ENCODE measurements around the gene MTMR10. TPM values are rescaled to one million over a fixed set of nuclear protein-coding genes. Genes with fewer than 3 reads are reported as not detected.

MTMR10 gene
- total RNA-seq, 1 donor from 2014 or later, result 6.6 TPM

GRCh38 chr15:30963681-30964080 is 27.7 kb downstream of the MTMR10 start:
- DNase-seq (ENCODE audit: low read depth) (no peak), FAIRE-seq (no peak)
- H3K27me3 ChIP-seq (ENCODE audit: control insufficient read depth, insufficient read depth, low read length), result no peaks in the 10 kb centered on the region
- H3K4me3 ChIP-seq (ENCODE audit: low read depth, low read length), result no peak overlapping the region
- TF ChIP-seq, protein P1, sequence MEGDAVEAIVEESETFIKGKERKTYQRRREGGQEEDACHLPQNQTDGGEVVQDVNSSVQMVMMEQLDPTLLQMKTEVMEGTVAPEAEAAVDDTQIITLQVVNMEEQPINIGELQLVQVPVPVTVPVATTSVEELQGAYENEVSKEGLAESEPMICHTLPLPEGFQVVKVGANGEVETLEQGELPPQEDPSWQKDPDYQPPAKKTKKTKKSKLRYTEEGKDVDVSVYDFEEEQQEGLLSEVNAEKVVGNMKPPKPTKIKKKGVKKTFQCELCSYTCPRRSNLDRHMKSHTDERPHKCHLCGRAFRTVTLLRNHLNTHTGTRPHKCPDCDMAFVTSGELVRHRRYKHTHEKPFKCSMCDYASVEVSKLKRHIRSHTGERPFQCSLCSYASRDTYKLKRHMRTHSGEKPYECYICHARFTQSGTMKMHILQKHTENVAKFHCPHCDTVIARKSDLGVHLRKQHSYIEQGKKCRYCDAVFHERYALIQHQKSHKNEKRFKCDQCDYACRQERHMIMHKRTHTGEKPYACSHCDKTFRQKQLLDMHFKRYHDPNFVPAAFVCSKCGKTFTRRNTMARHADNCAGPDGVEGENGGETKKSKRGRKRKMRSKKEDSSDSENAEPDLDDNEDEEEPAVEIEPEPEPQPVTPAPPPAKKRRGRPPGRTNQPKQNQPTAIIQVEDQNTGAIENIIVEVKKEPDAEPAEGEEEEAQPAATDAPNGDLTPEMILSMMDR (IDR thresholded peaks at IDR 0.05; ENCODE audit: insufficient read depth, low read length, severe bottlenecking), result no peak
- H3K36me3 ChIP-seq (ENCODE audit: control insufficient read depth, insufficient read depth, low read length), result peaks cover 3% of the 10 kb centered on the region

DNA sequence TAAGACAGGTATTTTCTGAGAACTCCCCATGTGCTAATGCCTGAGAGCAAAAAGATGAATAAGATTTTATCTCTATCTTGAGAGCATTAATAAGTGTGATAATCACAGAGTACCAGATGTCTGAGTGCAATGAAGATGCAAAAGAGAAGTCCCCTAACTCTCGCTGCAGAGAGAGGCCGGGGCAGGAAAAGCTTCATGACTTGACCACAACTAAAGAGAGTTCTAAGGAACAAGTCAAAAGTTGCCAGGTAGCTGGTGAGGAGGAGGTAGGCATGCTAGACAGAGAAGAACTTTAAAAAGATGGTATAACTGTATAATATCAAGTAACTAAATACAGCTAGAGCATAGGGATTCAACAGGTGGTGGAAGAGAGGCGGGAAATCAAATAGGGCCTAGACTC is 28.8 kb downstream of the MTMR10 start:
- no peaks in the 10 kb centered on the region for H3K27me3 ChIP-seq (ENCODE audit: control insufficient read depth, insufficient read depth, low read length)
- no peak overlapping the region for H3K4me3 ChIP-seq (ENCODE audit: low read depth, low read length)
- FAIRE-seq, result no peak
- H3K36me3 ChIP-seq (ENCODE audit: control insufficient read depth, insufficient read depth, low read length), result peaks cover 7% of the 10 kb centered on the region
- TF ChIP-seq, protein P1 (IDR thresholded peaks at IDR 0.05; ENCODE audit: insufficient read depth, low read length, severe bottlenecking), result no peak
- no peak for DNase-seq (ENCODE audit: low read depth)

- no peaks in the 10 kb centered on the region for H3K27me3 ChIP-seq (ENCODE audit: control insufficient read depth, insufficient read depth, low read length)
- peaks cover 7% of the 10 kb centered on the region for H3K36me3 ChIP-seq (ENCODE audit: control insufficient read depth, insufficient read depth, low read length)
- H3K4me3 ChIP-seq (ENCODE audit: low read depth, low read length), result no peak overlapping the region
- peak; percentile 83 for FAIRE-seq
- TF ChIP-seq, protein P1 (IDR thresholded peaks at IDR 0.05; ENCODE audit: insufficient read depth, low read length, severe bottlenecking), result no peak
- DNase-seq (ENCODE audit: low read depth), result peak; percentile 91
Measured at GRCh38 chr15:30962079-30962478, 29.3 kb downstream of the MTMR10 start.

GRCh38 chr15:30958219-30958618 is 33.2 kb downstream of the MTMR10 start:
- TF ChIP-seq, protein P1 (IDR thresholded peaks at IDR 0.05; ENCODE audit: insufficient read depth, low read length, severe bottlenecking), result no peak
- no peak overlapping the region for H3K4me3 ChIP-seq (ENCODE audit: low read depth, low read length)
- DNase-seq (ENCODE audit: low read depth) (no peak), FAIRE-seq (no peak)
- no peaks in the 10 kb centered on the region for H3K27me3 ChIP-seq (ENCODE audit: control insufficient read depth, insufficient read depth, low read length)
- peaks cover 8% of the 10 kb centered on the region for H3K36me3 ChIP-seq (ENCODE audit: control insufficient read depth, insufficient read depth, low read length)

DNA sequence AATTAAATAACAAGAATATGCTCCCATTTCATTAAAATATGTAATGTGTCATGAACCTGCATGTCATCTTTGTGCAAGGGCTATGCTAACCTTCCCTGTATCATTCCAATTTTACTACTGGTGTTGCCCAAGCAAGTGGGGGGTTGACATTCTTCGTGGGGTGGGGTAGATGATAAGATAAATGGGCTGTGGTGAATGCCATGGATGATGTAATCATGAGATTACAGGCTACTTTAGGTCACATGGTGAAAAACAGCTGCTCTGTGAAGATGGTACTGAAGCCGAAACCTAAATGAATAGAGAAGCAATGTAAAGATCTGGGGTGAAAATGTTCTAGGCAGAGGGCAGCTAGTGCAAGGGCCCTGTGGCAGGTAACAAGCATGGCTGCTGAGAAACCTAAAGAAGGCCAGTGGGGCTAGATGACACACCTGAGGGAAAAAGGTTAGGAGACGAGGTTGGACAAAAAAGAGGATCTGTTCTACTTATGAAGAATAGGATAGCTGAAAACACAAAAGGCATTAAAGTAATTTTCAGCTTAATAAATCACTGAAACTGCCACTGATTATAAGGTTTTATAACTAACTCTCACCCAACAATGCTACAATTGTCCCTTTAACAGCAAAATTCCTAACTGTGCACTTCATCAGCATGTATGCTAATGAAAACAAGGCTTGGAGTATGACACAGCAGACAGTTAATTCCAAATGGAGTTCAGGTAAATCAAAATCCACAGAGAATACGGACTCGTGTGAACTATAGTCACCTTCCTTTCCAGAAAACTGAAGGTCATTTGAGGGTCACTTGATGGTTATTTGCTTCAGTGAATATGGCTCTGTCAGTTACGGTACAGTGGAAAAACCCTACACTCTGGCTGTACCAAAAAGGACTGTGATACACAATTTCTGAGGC is 35.0 kb downstream of the MTMR10 start:
- peaks cover 13% of the 10 kb centered on the region for H3K36me3 ChIP-seq (ENCODE audit: control insufficient read depth, insufficient read depth, low read length)
- DNase-seq (ENCODE audit: low read depth) (no peak), FAIRE-seq (no peak)
- H3K4me3 ChIP-seq (ENCODE audit: low read depth, low read length), result no peak overlapping the region
- TF ChIP-seq, protein P1 (IDR thresholded peaks at IDR 0.05; ENCODE audit: insufficient read depth, low read length, severe bottlenecking), result no peak
- no peaks in the 10 kb centered on the region for H3K27me3 ChIP-seq (ENCODE audit: control insufficient read depth, insufficient read depth, low read length)

Measured in bronchial epithelial cell (primary cell).